Measurements from ENCODE around the gene UNC5B. TPM values are rescaled to one million over a fixed set of nuclear protein-coding genes. Genes with fewer than 3 reads are reported as not detected.

The UNC5B gene
- total and polyA plus RNA-seq, 11 donors, result 4.8 to 22.8 (median 10.1) TPM

DNA sequence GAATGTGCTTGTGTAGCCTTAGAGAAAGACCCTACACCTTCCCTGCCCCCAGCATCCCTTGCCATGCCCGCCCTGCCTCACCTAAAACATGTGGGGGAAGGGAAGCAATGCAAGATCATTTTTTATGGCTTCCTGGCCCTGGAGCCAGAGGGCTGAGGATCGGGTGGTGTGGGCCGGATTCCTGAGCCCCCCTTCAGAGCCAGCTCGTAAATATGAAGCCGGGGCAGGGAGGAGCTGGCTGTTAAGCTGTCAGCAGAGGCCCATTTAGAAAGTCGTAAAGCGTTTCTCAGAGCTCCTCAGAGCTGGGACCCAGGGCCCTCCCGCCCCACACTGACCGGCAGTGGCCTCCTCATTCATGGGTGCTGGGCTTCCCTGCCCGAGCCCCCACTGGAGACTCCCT lies 23.9 kb downstream of the UNC5B start:
- Histone ChIP-seq H3K36me3 (no peaks in the 10 kb centered on the region), H3K9me3 (no peaks in the 10 kb centered on the region), H3K27me3 (no peaks in the 10 kb centered on the region), H3K27ac (peak overlapping the region in 5 of 12 donors; percentile 64 to 89 (median 83)), H3K4me1 (peaks cover 17 to 100% (median 71%) of the 10 kb centered on the region in 12 donors), H3K4me3 (no peak overlapping the region)
- intact Hi-C loops (cut with DNase I), result no loop called here
- 73 to 91% (median 81%) methylated on average over 5 to 10 of the region's 10 CpGs for WGBS, 4 donors
- DNase-seq, result peak in 1 of 5 donors; percentile 45
- no peak for TF ChIP-seq POLR2A (IDR thresholded peaks at IDR 0.05)
- TF ChIP-seq, protein P1, sequence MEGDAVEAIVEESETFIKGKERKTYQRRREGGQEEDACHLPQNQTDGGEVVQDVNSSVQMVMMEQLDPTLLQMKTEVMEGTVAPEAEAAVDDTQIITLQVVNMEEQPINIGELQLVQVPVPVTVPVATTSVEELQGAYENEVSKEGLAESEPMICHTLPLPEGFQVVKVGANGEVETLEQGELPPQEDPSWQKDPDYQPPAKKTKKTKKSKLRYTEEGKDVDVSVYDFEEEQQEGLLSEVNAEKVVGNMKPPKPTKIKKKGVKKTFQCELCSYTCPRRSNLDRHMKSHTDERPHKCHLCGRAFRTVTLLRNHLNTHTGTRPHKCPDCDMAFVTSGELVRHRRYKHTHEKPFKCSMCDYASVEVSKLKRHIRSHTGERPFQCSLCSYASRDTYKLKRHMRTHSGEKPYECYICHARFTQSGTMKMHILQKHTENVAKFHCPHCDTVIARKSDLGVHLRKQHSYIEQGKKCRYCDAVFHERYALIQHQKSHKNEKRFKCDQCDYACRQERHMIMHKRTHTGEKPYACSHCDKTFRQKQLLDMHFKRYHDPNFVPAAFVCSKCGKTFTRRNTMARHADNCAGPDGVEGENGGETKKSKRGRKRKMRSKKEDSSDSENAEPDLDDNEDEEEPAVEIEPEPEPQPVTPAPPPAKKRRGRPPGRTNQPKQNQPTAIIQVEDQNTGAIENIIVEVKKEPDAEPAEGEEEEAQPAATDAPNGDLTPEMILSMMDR (IDR thresholded peaks at IDR 0.05), result no peak
- ATAC-seq, result no peak

DNA sequence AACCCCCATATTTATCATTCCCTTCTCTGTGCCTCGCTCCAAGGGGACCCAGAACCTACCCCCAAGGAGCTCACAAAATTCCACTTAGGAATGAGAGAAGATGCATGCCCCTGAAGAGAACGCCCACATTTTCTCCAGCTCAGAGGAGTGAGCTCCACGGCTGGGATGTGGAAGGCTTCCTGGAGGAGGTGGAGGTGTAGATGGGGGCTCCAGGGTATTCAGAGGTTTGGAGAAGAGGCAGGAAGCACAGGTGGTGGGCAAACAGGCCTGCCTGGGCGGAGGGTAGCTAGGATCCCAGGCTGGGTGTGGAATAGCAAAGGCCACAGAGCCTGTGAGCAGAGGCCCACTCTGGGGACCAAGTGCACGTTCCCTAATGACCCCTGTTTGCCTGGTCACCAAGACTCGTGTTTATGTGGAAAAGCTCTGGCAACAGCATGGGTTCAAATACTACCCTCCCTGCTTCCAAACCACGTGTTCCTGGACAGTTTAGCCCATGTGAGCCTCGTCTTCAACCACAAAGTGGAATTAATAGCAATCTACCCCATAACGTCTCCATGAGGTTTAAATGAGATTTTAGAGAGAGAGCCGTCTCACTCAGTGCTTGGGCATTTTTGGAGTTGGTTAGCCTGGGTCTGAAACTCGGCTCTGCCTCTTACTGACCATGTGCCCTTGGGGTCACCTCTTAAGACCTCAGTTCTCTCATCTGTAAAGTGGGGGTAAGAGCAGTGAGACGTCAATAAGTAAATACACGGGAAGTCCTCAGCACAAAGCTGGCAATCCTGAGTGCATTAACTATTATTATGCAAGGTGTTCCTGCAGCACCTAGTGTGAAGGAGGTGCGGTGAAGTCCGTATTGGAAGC lies 24.7 kb downstream of the UNC5B start:
- Histone ChIP-seq H3K27ac (peak overlapping the region in 4 of 12 donors; percentile 75 to 89 (median 84)), H3K4me1 (peaks cover 17 to 100% (median 73%) of the 10 kb centered on the region in 12 donors), H3K36me3 (no peaks in the 10 kb centered on the region), H3K27me3 (no peaks in the 10 kb centered on the region), H3K9me3 (no peaks in the 10 kb centered on the region), H3K4me3 (no peak overlapping the region)
- 88 to 91% (median 91%) methylated on average over 15 of the region's 15 CpGs for WGBS, 4 donors
- TF ChIP-seq, protein P1 (IDR thresholded peaks at IDR 0.05), result no peak
- TF ChIP-seq POLR2A (IDR thresholded peaks at IDR 0.05), result no peak
- DNase-seq (peak in 2 of 5 donors; percentile 18 to 19), ATAC-seq (no peak)
- intact Hi-C loops (cut with DNase I), result no loop called here

DNA sequence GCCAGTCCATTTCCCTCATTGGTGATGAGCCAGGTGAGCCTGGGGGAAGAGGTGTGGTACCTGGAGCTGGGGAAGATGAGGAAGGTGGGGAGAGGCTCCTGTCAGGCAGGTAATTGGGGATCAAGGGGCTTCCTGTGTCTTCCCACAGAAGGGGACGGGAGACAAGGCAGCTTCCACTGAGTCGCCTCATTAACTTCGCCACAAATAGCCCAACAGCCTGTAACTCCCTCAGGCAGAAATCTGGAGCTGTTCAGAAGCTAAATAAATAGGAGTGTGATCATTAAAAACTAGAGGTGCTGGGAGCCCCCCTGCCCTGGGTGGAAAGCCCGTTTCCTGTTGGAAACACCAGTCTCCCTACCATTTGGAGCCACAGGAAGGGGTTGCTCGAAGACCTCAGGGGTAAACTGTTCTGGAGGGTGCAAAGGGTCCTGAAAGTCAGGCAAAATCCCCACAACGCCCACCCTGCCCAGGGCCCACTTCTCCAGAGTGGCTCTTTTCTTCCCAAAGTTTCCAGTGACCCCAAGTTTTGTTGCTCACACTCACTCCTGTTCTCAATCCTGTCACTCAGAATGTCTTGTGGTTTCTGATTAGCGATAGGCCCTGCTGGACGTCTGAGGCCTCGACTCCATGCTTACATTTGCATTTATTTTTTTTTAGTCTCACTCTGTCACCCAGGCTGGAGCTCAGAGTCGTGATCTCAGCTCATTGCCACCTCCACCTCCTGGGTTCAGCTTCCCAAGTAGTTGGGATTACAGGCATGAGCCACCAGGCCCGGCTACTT lies 25.7 kb downstream of the UNC5B start:
- DNase-seq (peak in 1 of 5 donors; percentile 5), ATAC-seq (no peak)
- peaks cover 17 to 100% (median 73%) of the 10 kb centered on the region in 12 donors for H3K4me1 ChIP-seq
- intact Hi-C loops (cut with DNase I), result no loop called here
- no peak for TF ChIP-seq POLR2A (IDR thresholded peaks at IDR 0.05)
- H3K9me3 ChIP-seq, result no peaks in the 10 kb centered on the region
- no peak overlapping the region for H3K4me3 ChIP-seq
- 78 to 88% (median 85%) methylated on average over 11 of the region's 11 CpGs for WGBS, 4 donors
- H3K27me3 ChIP-seq, result no peaks in the 10 kb centered on the region
- H3K36me3 ChIP-seq, result no peaks in the 10 kb centered on the region
- H3K27ac ChIP-seq, result peak overlapping the region in 2 of 12 donors; percentile 23 to 35

DNA sequence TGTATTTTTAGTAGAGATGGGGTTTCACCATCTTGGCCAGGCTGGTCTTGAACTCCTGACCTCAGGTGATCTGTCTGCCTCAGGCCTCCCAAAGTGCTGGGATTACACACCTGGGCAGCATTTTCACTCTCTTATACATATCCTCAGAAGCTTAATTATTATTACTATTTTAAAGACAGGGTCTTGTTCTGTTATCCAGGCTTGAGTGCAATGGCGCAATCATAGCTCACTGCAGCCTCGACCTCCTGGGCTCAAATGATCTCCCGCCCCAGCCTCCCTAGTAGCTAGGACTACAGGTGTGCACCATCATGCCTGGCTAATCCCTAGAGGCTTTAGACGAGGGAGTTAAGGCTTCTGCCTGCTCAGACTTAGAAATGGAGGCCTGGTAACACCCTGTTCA lies 26.3 kb downstream of the UNC5B start:
- ATAC-seq (no peak), DNase-seq (no peak)
- no peak for TF ChIP-seq POLR2A (IDR thresholded peaks at IDR 0.05)
- TF ChIP-seq, protein P1 (IDR thresholded peaks at IDR 0.05), result no peak
- intact Hi-C loops (cut with DNase I), result no loop called here
- Histone ChIP-seq H3K4me1 (peaks cover 22 to 100% (median 73%) of the 10 kb centered on the region in 12 donors), H3K9me3 (no peaks in the 10 kb centered on the region), H3K27ac (peak overlapping the region in 2 of 12 donors; percentile 23 to 35), H3K27me3 (no peaks in the 10 kb centered on the region), H3K36me3 (no peaks in the 10 kb centered on the region), H3K4me3 (no peak overlapping the region)
- 84 to 90% (median 87%) methylated on average over 4 of the region's 4 CpGs for WGBS, 4 donors
